ENCODE measurements around the gene BAAT.

GRCh38 chr9:101342595-101342994 lies 42.2 kb downstream of the BAAT start:
- TF ChIP-seq CTCF (IDR thresholded peaks at IDR 0.05) (no peak), POLR2A (IDR thresholded peaks at IDR 0.05) (no peak)

Data from esophagus squamous epithelium (tissue), 4 donors.